Gastroesophageal sphincter (tissue), 3 donors: ENCODE data around the gene HMGCS2.

ENCODE experiments used
- CTCF ChIP-seq, 4 experiments: fragments of 200-600 bp in 2 of 4; fragments of 450-650 bp in 2 of 4; sonication (generic) in 1 of 4; IDR thresholded peaks; one replicate each; pipeline ENCODE4 v1.5.1; 2017 to 2019; ENCODE audit warnings: antibody characterized with exemption in 4 of 4, mild to moderate bottlenecking in 2 of 4, moderate library complexity in 2 of 4
- EP300 ChIP-seq: sonication (generic); formaldehyde crosslinking; IDR thresholded peaks from one replicate; pipeline ENCODE4 v1.6.1; 2017; ENCODE audit warnings: antibody characterized with exemption, mild to moderate bottlenecking
- POLR2A ChIP-seq, 2 donors: fragments of 450-650 bp; IDR thresholded peaks; one replicate each; pipeline ENCODE4 v1.6.1; 2017; ENCODE audit warnings: antibody characterized with exemption in 2 of 2, mild to moderate bottlenecking in 2 of 2, moderate library complexity in 1 of 2
- POLR2AphosphoS5 ChIP-seq: sonication (generic); formaldehyde crosslinking; IDR thresholded peaks from one replicate; pipeline ENCODE4 v1.6.1; 2017; ENCODE audit warnings: antibody characterized with exemption

GRCh38 chr1:119745034-119745433, 23.7 kb downstream of the HMGCS2 start:
- TF ChIP-seq CTCF (IDR thresholded peaks at IDR 0.05) (no peak), POLR2AphosphoS5 (no peak), POLR2A (IDR thresholded peaks at IDR 0.05) (no peak), EP300 (no peak)
